B cell (primary cell): ENCODE results near the gene RORB. TPM values are rescaled to one million over a fixed set of nuclear protein-coding genes. Genes with fewer than 3 reads are reported as not detected.

Experiments used
- ATAC-seq: fragments of 200-7000 bp; cut with Tn5 transposase; one replicate; pipeline ENCODE4 v1.10.0; 2021; ENCODE audit warnings: low read depth, mild to moderate bottlenecking, moderate number of reproducible peaks, moderate library complexity
- CTCF ChIA-PET: fragments of 350-600 bp; sonication (Branson Sonifier 250); formaldehyde crosslinking; loops from one replicate; lab custom pipeline; 2021; ENCODE audit warnings: antibody characterized with exemption, inconsistent platforms; lab: Charles Lee
- POLR2A ChIA-PET: fragments of 350-600 bp; sonication (Branson Sonifier 250); formaldehyde crosslinking; loops from one replicate; lab custom pipeline; 2021; ENCODE audit warnings: antibody characterized with exemption; lab: Charles Lee
- DNase-seq: peaks from one replicate; pipeline ENCODE4 v3.0.0; 2013
- H2AFZ ChIP-seq: 2 replicates; pipeline ENCODE4 v1.6.1; 2012; ENCODE audit warnings: mild to moderate bottlenecking, low read depth, low read length; ENCODE audit not compliant: insufficient read depth, poor library complexity, severe bottlenecking
- H3K27ac ChIP-seq, 2 donors: 1 replicate in 1 of 2; 2 replicates in 1 of 2; pipeline ENCODE4 v1.5.1; 2012 to 2013; ENCODE audit warnings: low read length in 2 of 2, mild to moderate bottlenecking in 2 of 2, moderate library complexity in 1 of 2
- H3K27me3 ChIP-seq, 4 experiments: fragments of 200-600 bp in 1 of 4; sonication (generic) in 1 of 4; replicated peaks in 1 of 4; 1 replicate in 2 of 4; 2 replicates in 2 of 4; pipeline versions ENCODE4 v1.6.1 to v1.7.0; 2013 to 2016; ENCODE audit warnings: low read length in 3 of 4, mild to moderate bottlenecking in 2 of 4, mixed read lengths in 1 of 4, moderate library complexity in 1 of 4; ENCODE audit not compliant: insufficient read depth in 4 of 4, control insufficient read depth in 3 of 4; ENCODE audit errors: control extremely low read depth in 1 of 4
- H3K36me3 ChIP-seq, 2 experiments: replicated peaks in 1 of 2; 1 replicate in 1 of 2; 2 replicates in 1 of 2; pipeline versions ENCODE4 v1.6.1 to v1.7.1; 2013; ENCODE audit warnings: low read length in 1 of 2; ENCODE audit not compliant: insufficient read depth in 2 of 2, control insufficient read depth in 1 of 2; ENCODE audit errors: control extremely low read depth in 1 of 2, extremely low read depth in 1 of 2
- H3K4me1 ChIP-seq, 2 donors: fragments of 200-600 bp in 1 of 2; sonication (generic) in 1 of 2; 1 replicate in 1 of 2; 2 replicates in 1 of 2; pipeline versions ENCODE4 v1.5.1 to v1.6.1; 2013 to 2017; ENCODE audit warnings: low read length in 2 of 2; ENCODE audit not compliant: control insufficient read depth in 2 of 2, insufficient read depth in 2 of 2
- H3K4me2 ChIP-seq: replicated peaks from 2 replicates; pipeline ENCODE3; 2012; ENCODE audit warnings: mild to moderate bottlenecking, low read depth, low read length; ENCODE audit not compliant: poor library complexity, severe bottlenecking
- H3K4me3 ChIP-seq, 5 experiments: fragments of 200-600 bp in 1 of 5; sonication (generic) in 1 of 5; 1 replicate in 3 of 5; 2 replicates in 2 of 5; pipeline versions ENCODE4 v1.5.1 to v1.7.0; 2011 to 2016; ENCODE audit warnings: low read length in 4 of 5, mild to moderate bottlenecking in 4 of 5, low read depth in 2 of 5, control low read depth in 1 of 5, moderate library complexity in 1 of 5; ENCODE audit not compliant: insufficient read depth in 1 of 5; ENCODE audit errors: control extremely low read depth in 1 of 5, extremely low read depth in 1 of 5
- H3K79me2 ChIP-seq: fragments of 200-600 bp; sonication (generic); one replicate; pipeline ENCODE4 v1.6.0; 2016; ENCODE audit warnings: low read length; ENCODE audit not compliant: control insufficient read depth, insufficient read depth
- H3K9ac ChIP-seq: fragments of 200-600 bp; sonication (generic); 2 replicates; pipeline ENCODE4 v1.6.1; 2017; ENCODE audit warnings: mild to moderate bottlenecking, low read length, moderate library complexity
- H3K9me3 ChIP-seq, 3 donors: one replicate each; pipeline versions ENCODE4 v1.6.1 to v1.7.1; 2013; ENCODE audit warnings: low read length in 2 of 3; ENCODE audit not compliant: control insufficient read depth in 2 of 3, insufficient read depth in 1 of 3; ENCODE audit errors: control extremely low read depth in 1 of 3
- H4K20me1 ChIP-seq: 2 replicates; pipeline ENCODE4 v1.6.0; 2012; ENCODE audit warnings: mild to moderate bottlenecking, low read length; ENCODE audit not compliant: insufficient read depth, control insufficient read depth, poor library complexity, severe bottlenecking
- H3K27ac Mint-ChIP-seq: one replicate; pipeline ENCODE4 v1.8.0; 2021; ENCODE audit warnings: mixed read lengths
- H3K27me3 Mint-ChIP-seq: one replicate; pipeline ENCODE4 v1.8.0; 2021; ENCODE audit warnings: mixed read lengths
- H3K4me1 Mint-ChIP-seq: one replicate; pipeline ENCODE4 v1.8.0; 2021; ENCODE audit warnings: mixed read lengths
- H3K4me3 Mint-ChIP-seq: one replicate; pipeline ENCODE4 v1.8.0; 2021; ENCODE audit warnings: mixed read lengths
- H3K9me3 Mint-ChIP-seq: one replicate; pipeline ENCODE4 v1.8.0; 2022; ENCODE audit warnings: mixed read lengths; ENCODE audit not compliant: insufficient read depth
- EZH2 ChIP-seq: IDR thresholded peaks from 2 replicates; pipeline ENCODE4 v1.6.1; 2012; ENCODE audit warnings: borderline replicate concordance, low read depth, mild to moderate bottlenecking, moderate library complexity, low read length; ENCODE audit not compliant: insufficient read depth, poor library complexity, severe bottlenecking
- WGBS: methylation state at CpG from one replicate; pipeline ENCODE4 v1.1.5; 2013; ENCODE audit warnings: missing lambda C conversion rate; ENCODE audit not compliant: insufficient coverage; 5-methylcytosine and 5-hydroxymethylcytosine counted together
- intact Hi-C: fragments of 100-400 bp; cut with micrococcal nuclease; formaldehyde crosslinking; loops from one replicate; pipeline ENCODE4 v1.10.0; 2022
- polyA plus RNA-seq: library from polyadenylated mRNA; depleted of rRNA; stranded (reverse); fragments of >200 nt; gene quantifications from 2 replicates; pipeline ENCODE4 v1.2.3, GENCODE V29; 2012
- total RNA-seq, 2 donors: library from RNA; stranded (reverse); fragments of 120-200 nt in 1 of 2; gene quantifications; 1 replicate in 1 of 2; 2 replicates in 1 of 2; pipeline versions ENCODE4 v1.2.3 to v1.2.4, GENCODE V29; 2013 to 2022
- TF ChIP-seq, protein P1 (sequence below): fragments of 200-600 bp; IDR thresholded peaks from one replicate; pipeline ENCODE4 v1.8.0; 2022; ENCODE audit warnings: antibody characterized with exemption, mild to moderate bottlenecking

RORB gene
- total and polyA plus RNA-seq, 2 donors (not counting 1 experiment from before 2014, with no cell fraction given) = 0.01 TPM; not detected in 1

DNA sequence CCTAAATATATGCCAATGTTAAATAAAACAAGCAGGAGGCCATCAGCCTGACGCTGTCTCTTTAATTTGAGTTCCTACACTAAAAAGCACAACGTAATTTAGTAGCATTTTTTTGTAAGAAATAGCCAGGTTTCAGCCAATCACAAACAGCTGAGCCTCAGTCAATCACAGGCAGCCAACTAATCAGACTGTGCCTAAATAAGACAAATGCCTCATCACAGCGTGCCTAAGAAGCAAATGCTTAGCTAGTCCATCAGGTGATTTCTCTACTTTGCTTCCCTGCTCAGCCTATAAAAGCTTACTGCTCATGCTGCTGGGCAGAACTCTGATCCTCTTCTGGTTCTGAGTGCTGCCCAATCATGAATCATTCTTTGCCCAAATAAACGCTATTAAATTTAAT, 38.3 kb upstream of the RORB start:
- H3K4me1 ChIP-seq = no peaks in the 10 kb centered on the region
- H3K9ac ChIP-seq = no peak overlapping the region
- no peaks in the 10 kb centered on the region for H3K27me3 ChIP-seq
- H3K27ac Mint-ChIP-seq = no peak overlapping the region
- no peaks in the 10 kb centered on the region for H4K20me1 ChIP-seq
- no peaks in the 10 kb centered on the region for H3K9me3 Mint-ChIP-seq
- DNase-seq = no peak
- ChIA-PET CTCF (no interaction called here), POLR2A (no interaction called here)
- no peak for ATAC-seq
- H3K9me3 ChIP-seq = no peaks in the 10 kb centered on the region
- no peaks in the 10 kb centered on the region for H3K36me3 ChIP-seq
- no peak overlapping the region for H3K4me2 ChIP-seq
- no peak overlapping the region for H3K27ac ChIP-seq
- H3K4me3 ChIP-seq = no peak overlapping the region
- 88% methylated on average over 2 of the region's 4 CpGs for WGBS
- no peak overlapping the region for H2AFZ ChIP-seq
- no peaks in the 10 kb centered on the region for H3K4me1 Mint-ChIP-seq
- H3K27me3 Mint-ChIP-seq = no peaks in the 10 kb centered on the region
- TF ChIP-seq, protein P1, sequence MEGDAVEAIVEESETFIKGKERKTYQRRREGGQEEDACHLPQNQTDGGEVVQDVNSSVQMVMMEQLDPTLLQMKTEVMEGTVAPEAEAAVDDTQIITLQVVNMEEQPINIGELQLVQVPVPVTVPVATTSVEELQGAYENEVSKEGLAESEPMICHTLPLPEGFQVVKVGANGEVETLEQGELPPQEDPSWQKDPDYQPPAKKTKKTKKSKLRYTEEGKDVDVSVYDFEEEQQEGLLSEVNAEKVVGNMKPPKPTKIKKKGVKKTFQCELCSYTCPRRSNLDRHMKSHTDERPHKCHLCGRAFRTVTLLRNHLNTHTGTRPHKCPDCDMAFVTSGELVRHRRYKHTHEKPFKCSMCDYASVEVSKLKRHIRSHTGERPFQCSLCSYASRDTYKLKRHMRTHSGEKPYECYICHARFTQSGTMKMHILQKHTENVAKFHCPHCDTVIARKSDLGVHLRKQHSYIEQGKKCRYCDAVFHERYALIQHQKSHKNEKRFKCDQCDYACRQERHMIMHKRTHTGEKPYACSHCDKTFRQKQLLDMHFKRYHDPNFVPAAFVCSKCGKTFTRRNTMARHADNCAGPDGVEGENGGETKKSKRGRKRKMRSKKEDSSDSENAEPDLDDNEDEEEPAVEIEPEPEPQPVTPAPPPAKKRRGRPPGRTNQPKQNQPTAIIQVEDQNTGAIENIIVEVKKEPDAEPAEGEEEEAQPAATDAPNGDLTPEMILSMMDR = no peak
- TF ChIP-seq EZH2 = no peak
- intact Hi-C loops = no loop called here
- H3K4me3 Mint-ChIP-seq = no peak overlapping the region
- H3K79me2 ChIP-seq = no peaks in the 10 kb centered on the region

DNA sequence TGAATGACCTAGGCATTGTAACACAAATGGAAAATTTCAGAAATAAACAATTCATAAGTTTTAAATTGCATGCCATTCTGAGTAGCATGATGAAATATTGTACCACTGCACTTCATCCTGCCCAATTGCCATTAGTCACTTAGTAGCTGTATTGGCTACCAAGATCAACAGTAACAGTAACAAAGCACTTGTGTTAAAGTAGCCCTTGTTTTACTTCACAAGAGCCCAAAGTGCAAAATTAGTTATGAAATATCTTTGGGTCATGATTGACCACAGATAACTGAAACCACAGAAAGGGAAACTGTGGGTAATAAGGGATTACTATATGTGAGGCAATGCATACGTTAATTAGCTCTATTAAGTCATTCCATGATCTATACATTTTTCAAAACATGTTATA, 33.3 kb upstream of the RORB start:
- ATAC-seq (no peak), DNase-seq (no peak)
- H3K4me1 ChIP-seq = no peaks in the 10 kb centered on the region
- POLR2A ChIA-PET = no interaction called here
- no peak overlapping the region for H3K9ac ChIP-seq
- no peaks in the 10 kb centered on the region for H3K27me3 ChIP-seq
- no peaks in the 10 kb centered on the region for H3K9me3 ChIP-seq
- no CpG with 5 or more reads among the region's 1 CpG for WGBS
- H4K20me1 ChIP-seq = no peaks in the 10 kb centered on the region
- H3K4me3 ChIP-seq = no peak overlapping the region
- CTCF ChIA-PET = no interaction called here
- Mint-ChIP-seq H3K9me3 (no peaks in the 10 kb centered on the region), H3K27me3 (peaks cover 2% of the 10 kb centered on the region), H3K4me3 (no peak overlapping the region), H3K4me1 (no peaks in the 10 kb centered on the region), H3K27ac (no peak overlapping the region)
- no peak overlapping the region for H2AFZ ChIP-seq
- TF ChIP-seq EZH2 = no peak
- TF ChIP-seq, protein P1 = no peak
- no peak overlapping the region for H3K4me2 ChIP-seq
- H3K79me2 ChIP-seq = no peaks in the 10 kb centered on the region
- no peak overlapping the region for H3K27ac ChIP-seq
- no peaks in the 10 kb centered on the region for H3K36me3 ChIP-seq
- intact Hi-C loops = no loop called here
